Astrocyte (in vitro differentiated cells and primary cell): Measurements from ENCODE around the gene GH2.
"Not testable (repeated sequence)": the region's sequence is repeated elsewhere in the genome, so short reads cannot be mapped to it uniquely, and the experiment has no call there.

Experiments
- CTCF ChIP-seq: IDR thresholded peaks from 2 replicates; pipeline ENCODE4 v1.5.1; 2011; ENCODE audit warnings: low read depth, mild to moderate bottlenecking, inconsistent platforms, low read length, moderate library complexity; ENCODE audit not compliant: insufficient read depth
- EZH2 ChIP-seq: IDR thresholded peaks from 2 replicates; pipeline ENCODE4 v1.6.1; 2012; ENCODE audit warnings: mild to moderate bottlenecking, low read length, inconsistent platforms; ENCODE audit not compliant: insufficient read depth

- not testable (repeated sequence) for TF ChIP-seq CTCF, EZH2
These were observed 34.0 kb upstream of the GH2 start for GRCh38 chr17:63915753-63916152.
